ENCODE measurements around the gene YIPF4.

GRCh38 chr2:32258242-32258641 is 19.5 kb upstream of the YIPF4 start:
- TF ChIP-seq CTCF (IDR thresholded peaks at IDR 0.05) (no peak), EZH2phosphoT487 (IDR thresholded peaks at IDR 0.05) (no peak), EZH2 (IDR thresholded peaks at IDR 0.05) (no peak)
